HG03457 (cell line): ENCODE data around the gene ITSN1.
"Not testable (repeated sequence)": the region's sequence is repeated elsewhere in the genome, so short reads cannot be mapped to it uniquely, and the experiment has no call there.

ENCODE experiments used
- ATAC-seq: cut with Tn5 transposase; IDR thresholded peaks from one replicate; pipeline ENCODE4 v1.9.1; 2021; ENCODE audit warnings: moderate number of reproducible peaks; ENCODE audit not compliant: unreplicated experiment

ITSN1 gene

DNA sequence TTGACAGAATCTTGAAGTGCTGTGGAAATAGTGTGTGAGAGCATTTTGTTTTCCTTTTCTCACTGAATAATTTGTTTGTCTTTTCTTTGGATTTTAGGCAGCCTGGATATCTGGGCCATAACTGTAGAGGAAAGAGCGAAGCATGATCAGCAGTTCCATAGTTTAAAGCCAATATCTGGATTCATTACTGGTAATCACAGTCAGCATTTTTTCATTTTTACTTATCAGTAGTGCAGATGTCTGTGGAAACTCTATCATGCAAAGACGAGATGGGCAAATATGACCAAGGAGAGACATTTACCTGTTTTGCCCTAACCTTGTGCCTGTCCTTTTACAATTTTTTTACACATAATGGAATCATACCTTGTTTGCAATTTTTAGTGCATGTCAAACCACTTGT lies 78.8 kb downstream of the ITSN1 start:
- ATAC-seq, result no peak

DNA sequence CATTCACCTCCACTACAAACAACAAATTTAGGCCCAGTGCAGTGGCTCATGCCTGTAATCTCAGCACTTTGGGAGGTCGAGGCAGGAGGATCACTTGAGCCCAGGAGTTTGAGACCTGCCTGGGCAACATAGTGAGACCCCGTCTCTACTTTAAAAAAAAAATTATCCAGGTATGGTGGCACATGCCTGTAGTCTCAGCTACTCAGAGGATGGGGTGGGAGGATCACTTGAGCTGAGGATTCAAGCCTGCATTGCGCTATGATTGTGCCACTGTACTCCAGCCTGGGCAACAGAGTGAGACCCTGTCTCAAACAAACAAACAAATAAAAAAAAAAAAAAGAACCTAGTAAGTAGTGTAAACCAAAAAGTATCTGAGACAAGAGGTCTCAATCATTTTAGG lies 86.8 kb downstream of the ITSN1 start:
- not testable (repeated sequence) for ATAC-seq

DNA sequence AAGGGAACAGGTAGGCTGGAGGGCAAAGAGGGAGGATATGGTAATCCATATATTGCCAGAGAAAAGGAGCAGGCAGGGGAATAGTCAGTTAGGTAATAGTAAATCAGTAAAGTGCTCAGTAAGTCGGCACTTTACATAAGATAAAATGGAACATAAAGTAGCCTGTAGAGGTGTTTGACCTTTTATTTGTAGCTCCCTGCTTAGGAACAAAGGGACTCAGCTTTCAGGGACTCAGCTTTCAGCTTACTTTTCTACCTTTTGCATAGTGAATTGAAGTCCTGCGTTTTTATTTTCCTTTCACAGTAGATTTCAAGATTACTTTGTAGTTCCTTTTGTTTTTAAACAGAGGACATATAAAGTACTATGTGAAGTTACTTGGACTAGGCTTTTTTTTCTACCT lies 87.3 kb downstream of the ITSN1 start:
- ATAC-seq, result no peak

DNA sequence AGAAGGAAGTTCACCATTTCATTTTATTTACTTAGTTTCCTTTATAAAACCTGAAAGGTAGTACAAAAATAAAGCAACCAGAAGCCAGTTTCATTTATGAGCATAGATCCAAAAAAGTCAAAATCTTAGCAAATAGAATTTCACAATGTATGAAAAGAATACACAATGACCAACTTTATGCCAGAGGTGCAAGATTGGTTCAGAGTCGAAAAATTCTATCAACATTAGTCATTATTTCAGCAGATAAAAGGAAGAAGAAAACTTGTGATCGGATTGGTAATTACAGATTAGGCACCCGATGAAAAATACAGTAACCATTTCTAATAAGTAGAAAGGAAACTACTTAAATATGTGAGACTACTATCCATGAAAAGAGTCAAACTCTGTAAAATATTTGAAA lies 89.1 kb downstream of the ITSN1 start:
- no peak for ATAC-seq

DNA sequence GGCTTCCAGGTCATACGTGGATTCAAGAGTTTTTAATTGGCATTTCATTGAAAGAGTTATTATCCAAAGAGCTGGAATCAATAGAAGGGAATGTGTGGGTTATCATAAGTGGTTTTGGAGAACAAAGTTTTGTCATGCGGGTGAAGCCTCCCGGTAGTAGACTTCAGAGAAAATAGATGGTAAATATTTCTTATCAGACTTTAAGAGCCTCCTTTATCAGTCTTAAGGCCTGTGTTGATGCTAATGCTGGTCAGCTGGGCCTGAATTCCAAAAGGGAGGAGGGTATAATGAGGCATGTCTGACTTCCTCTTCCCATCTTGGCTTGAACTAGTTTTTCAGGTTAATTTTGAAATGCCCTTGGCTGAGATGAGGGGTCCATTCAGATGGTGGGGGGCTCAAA lies 89.7 kb downstream of the ITSN1 start:
- no peak for ATAC-seq

DNA sequence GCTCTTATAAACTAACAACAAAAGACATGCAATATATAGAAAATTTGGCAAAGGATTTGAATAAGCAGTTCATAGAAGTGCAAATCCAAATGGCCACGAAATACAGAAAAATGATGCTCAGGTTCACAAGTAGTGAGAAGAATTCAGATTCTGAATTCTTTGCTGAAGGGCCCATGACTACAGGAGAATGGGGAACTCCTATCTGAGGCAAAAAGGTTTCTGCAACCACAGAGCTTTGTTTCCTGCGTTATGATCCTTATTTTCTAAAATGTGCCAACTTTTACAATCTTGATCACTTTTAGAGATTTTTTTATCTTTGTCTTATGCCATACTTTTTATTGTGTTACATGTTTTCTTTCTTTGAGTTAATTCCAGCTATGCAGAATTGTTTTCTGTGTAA lies 91.3 kb downstream of the ITSN1 start:
- ATAC-seq, result no peak

DNA sequence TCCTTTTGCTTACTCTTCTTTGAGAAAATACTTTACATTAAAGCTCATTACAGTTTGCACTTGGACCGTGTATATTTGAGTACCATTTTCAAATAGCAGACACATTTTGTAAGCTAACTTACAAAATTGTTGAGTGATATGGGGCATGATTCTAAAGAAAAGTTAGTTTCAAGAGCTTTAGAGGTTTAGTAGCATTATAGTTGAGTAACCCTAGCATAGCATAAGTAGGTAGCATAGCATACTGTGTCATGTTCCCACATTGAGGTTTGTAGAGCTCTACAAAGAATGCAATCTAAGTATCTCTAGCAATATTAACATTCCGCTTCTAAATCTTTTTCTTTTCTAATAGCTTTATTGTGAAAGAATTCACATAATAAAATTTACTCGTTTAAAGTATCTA lies 92.0 kb downstream of the ITSN1 start:
- ATAC-seq, result no peak

DNA sequence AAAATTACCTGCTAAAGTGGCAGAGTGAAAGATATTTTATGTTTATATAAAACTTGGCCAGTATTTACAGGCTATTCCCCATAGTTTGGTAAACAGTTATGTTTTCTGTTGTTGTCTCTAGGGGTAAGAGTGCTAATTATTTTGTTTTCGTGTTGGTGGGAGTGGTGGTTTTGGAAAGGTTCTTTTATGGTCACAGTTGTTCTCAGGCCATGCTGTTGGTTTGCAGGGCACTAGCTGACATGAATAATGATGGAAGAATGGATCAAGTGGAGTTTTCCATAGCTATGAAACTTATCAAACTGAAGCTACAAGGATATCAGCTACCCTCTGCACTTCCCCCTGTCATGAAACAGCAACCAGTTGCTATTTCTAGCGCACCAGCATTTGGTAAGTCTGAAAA lies 92.5 kb downstream of the ITSN1 start:
- no peak for ATAC-seq

DNA sequence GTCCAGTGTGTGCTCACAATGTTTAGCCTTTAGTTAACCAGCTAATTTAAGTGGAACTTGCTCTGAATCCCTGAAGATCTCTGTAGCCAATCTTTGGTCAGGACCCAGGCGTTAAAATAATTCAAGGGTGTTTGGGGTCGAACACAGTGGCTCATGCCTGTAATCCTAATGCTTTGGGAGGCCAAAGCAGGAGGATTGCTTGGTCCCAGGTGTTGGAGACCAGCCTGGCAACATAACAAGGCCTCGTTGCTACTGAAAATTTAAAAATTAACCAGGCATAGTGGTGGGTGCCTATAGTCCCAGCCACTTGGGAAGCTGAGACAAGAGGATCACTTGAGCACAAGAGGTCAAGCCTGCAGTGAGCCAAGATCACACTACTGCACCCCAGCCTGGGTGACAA lies 94.3 kb downstream of the ITSN1 start:
- no peak for ATAC-seq

DNA sequence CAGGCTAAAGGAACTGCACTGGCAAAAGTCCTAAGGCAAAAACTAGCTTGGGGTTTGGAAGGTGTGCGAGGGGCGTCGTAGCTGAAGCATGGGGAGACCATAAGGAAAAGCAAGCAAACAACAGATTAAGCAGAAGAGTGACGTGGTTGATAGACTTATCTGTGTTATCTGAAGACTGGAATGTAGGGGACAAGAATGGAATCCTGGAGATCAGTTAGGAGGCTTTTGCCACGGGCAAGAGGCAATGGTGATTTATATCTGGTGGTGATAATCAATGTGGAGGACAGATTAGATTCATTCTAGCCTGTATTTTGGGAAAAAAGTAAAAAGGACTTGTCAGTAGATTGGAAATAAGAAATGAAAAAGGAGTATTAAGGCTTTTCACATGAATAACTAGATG lies 97.4 kb downstream of the ITSN1 start:
- no peak for ATAC-seq

DNA sequence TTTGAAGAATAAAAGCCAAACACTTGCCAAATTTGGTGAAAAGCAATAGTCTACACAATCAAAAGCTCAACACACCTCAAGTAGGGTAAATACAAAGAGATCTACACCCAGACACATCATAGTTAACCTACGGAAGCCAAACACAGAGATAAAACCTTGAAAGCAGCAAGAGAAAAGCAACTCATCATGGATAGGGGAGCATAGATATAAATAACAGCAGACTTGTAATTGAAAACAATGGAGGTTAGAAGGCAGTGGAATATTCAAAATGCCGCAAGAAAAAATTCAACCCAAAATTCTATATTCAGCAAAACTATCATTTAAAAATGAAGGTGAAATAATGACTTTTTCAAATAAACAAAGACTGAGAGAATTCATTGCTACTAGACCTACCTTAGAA lies 105.1 kb downstream of the ITSN1 start:
- no peak for ATAC-seq

DNA sequence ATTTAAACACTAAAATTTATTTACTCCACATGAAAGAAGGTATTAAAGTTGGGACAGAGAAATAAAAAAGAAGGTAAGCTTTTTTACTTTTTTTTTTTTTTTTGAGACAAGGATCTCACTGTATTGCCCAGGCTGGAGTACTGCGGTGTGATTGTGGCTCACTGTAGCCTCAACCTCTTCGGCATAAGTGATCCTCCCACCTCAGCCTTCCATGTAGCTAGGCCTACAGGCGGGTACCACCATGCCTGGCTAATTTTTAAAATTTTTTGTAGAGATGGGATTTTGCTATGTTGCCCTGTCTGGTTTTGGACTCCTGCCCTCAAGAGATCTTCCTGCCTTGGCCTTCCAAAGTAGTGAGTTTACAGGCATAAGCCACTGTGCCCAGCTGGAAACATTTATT lies 106.6 kb downstream of the ITSN1 start:
- no peak for ATAC-seq

DNA sequence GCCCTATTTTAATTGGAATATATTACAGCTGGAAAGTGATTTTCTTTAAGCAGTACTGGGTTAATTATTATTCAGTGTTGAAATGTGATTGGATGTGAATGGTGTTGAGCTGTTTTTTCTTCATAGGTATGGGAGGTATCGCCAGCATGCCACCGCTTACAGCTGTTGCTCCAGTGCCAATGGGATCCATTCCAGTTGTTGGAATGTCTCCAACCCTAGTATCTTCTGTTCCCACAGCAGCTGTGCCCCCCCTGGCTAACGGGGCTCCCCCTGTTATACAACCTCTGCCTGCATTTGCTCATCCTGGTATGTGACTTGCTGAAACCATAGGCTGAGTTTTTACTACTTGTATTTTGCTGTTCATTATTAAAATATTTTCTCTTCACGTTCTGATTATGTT lies 107.7 kb downstream of the ITSN1 start:
- no peak for ATAC-seq

DNA sequence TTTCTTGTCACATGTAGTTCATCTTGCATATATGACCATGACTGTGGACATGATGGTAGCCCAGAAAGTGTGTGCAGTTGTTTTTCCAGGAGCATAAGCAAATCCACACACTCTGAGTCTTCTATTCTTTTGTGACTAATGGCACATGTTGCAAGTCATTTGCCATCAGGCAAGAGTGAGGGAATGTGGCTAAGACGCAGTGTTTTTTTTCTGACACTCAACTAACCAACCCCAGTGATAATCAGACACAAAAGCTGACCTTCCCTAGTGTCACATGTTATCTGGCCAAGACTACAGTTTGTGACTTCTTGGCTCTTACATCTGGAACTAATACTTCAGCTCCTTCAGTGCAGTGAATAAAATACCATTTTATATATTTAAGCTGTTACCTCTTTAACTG lies 108.8 kb downstream of the ITSN1 start:
- ATAC-seq, result no peak

DNA sequence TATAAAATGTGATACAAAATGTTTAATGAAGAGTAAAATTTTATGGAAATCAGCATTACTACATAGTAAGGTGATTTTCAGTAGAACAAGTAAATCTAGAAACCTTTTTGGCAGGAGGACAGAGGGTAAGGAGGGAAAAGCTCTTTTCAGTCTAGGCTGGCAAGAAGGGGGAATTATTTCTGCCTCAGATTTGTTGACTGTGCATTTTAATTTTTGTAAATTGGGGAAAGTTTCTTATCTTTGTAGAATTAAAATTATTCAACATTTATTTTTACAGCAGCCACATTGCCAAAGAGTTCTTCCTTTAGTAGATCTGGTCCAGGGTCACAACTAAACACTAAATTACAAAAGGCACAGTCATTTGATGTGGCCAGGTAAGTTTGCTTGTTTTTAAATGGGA lies 109.2 kb downstream of the ITSN1 start:
- no peak for ATAC-seq

DNA sequence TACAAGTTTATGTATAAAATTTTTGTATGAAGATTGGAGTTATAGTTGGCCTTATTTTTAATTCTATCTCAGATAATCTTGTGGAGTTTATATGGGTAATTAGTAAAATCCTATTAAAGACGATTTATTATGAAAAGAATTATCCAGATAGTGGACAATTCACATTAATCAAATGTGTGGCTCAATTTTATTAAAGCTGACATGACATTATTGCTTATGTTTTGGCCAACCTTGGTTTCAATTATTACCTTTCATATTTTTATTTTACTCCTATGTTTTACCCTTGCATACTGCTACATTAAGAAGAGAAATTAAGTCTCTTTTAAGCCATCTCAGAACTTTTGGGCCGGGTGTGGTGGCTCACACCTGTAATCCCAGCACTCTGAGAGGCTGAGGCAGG lies 110.0 kb downstream of the ITSN1 start:
- no peak for ATAC-seq

DNA sequence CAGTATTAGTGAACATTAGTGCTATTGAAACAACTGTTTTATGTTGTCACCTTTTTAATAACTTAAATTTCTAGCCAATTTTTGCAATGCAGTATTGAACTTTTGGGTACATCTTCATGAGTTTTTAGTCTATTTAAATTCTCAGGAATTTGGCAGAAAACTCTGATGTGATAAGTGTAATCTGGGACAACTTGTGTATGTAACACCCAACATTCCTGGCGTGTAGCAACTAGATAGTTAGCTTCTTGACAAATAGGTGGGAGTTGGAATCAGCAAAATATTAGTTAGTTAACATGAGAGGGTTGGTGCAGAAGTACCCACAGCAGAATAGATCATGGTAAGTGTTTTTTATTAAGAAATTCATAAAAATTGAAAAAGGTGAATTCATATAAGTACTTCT lies 111.6 kb downstream of the ITSN1 start:
- ATAC-seq, result no peak

DNA sequence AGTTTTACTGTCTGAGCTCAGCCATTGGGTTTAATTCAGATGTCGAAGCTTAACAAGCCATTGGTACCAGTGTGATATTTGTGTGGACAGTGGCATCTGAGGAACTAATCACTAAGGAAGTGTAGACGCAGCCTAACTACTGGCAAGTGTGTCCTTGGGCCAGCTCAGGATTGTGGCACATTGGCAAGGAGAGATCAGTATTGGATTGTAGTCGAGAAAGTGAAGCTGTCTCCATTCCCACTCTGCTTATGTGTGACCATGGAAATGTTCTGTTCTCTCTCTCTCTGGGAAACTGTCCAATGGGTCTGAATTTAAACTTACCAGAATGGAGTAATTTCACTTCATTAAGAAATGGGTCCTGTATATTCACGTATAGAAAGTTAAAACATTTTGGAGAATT lies 112.2 kb downstream of the ITSN1 start:
- no peak for ATAC-seq

DNA sequence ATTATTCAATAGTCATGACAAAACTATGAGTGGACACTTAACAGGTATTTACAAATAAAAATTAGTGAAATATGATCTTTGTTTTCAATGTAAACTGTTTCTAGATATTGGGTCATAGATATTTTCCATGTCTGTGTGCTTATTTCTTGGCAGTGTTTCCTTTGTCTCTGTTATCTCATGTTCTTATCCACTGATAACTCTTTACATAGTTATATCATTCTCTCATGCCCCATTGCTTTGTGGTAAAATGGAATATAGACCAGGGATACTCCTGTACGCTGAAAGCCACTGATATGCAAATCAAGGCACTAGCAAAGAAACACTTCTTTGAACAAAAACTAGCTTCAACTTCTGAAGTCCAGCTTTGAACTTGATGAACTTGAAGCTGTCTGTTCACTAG lies 113.1 kb downstream of the ITSN1 start:
- no peak for ATAC-seq

DNA sequence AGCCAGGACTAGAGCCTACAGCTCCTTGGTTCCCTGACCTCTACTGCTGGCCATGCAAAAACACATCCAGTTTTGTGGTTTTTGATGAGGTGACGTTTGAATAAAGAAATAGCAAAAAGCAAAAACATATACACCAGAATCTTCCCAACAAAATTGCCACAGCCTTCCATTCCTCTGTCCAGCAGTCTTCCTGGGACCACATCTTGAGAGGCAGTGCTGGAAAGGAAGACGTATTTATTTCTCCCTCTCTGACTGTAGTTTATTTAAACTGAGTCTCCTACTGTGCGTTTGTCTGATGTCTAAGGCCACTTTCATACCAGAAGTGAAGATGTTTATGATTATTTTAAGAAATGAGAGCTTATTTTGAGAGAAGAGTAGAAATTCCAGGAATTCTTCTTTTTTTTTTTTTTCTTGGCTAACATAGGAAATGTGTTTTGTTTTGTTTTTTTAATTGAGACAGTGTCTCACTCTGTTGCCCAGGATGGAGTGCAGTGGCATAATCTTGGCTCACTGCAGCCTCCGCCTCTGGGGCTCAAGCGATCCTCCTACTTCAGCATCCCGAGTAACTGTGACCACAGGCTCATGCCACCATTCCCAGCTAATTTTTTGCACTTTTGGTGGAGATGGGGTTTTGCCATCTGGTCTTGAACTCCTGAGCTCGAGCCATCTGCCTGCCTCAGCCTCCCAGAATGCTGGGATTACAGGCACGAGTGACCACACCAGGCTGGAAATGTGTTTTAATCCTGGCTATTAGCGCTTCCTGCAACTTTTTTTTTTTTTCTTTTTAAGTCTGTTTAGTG lies 118.5 kb downstream of the ITSN1 start:
- no peak for ATAC-seq

DNA sequence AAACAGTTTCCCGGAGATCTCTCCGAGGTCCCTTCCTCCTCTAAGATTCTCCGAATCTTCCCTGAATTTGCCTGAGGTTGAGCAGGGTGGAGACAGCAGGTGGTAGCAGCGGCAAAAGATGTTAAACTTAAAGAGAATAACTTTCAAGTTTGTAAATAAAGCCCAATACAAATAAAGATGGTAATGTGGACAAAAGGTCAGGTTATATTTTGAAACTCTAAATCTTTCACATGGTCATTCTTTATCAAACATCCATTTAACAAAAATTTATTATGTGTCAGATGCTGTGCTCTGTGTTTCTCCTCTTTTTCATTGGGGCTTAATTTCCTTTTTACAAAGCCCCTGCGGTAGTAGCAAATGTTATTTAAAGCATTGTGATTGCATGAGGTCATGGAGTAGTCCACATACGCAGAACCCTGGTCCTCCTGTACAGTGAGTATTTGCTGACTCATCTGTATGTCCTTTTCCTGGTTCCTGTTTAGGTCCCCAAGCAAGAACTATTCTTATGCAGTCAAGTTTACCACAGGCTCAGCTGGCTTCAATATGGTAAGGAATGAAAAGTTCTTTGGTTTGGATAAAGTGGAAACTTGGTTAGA lies 119.2 kb downstream of the ITSN1 start:
- no peak for ATAC-seq

DNA sequence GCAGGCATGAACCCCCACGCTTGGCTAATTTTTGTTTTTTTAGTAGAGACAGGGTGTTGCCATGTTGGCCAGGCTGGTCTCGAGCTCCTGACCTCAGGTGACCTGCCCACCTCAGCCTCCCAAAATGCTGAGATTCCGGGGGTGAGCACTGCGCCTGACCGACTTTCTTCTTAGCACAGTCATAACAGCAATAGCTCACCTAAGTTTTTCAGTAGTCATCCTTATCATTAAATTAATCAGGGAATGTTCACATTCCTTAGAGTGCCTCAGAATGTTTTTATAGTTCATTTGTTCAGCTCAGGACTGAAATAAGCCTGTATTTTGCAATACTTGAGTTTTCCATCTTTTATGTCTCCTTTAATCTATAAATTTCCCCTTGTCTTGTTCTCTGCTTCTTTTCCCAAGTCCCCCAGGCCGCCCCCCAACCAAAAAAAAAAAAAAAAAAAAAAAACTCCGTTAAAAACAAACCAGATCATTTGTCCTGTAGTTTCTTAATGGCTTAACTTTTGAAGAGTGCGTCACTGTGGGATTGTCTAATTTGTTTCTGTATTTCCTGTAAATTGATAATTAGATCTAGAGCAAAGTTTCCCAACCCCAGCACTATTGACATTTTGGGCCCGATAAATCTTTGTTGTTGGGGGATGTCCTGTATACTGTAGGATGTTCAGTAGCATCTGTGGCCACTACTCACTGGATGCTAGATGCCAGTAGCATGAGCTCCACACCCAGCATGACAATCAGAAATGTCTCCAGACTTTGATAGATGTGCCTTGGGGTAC lies 120.7 kb downstream of the ITSN1 start:
- no peak for ATAC-seq
